IMR-90 (cell line): ENCODE data around the gene AKIRIN2. TPM values are rescaled to one million over a fixed set of nuclear protein-coding genes. Genes with fewer than 3 reads are reported as not detected.

ENCODE experiments used
- ATAC-seq: fragments of 200-7000 bp; cut with Tn5 transposase; 2 replicates; pipeline ENCODE4 v1.9.1; 2020; ENCODE audit warnings: low read depth, mild to moderate bottlenecking, moderate library complexity
- Bru-seq: library from RNA; stranded (reverse); fragments of 400-500 nt; gene quantifications from one replicate; lab custom pipeline; 2021; lab: Mats Ljungman, UMichigan
- BruChase-seq, 2 experiments: library from RNA; stranded (reverse); fragments of 400-500 nt; gene quantifications; one replicate each; lab custom pipeline; 2021; lab: Mats Ljungman, UMichigan
- BruUV-seq: library from RNA; stranded (reverse); fragments of 400-500 nt; replicated peaks from 2 replicates; lab custom pipeline; 2021; lab: Mats Ljungman, UMichigan
- CTCF ChIA-PET: fragments of 300-600 bp; formaldehyde crosslinking; extraction: SDS; loops from one replicate; lab custom pipeline; 2021; ENCODE audit warnings: antibody characterized with exemption; lab: Yijun Ruan, JAX
- POLR2A ChIA-PET: fragments of 300-600 bp; sonication (Branson Sonifier 250); formaldehyde crosslinking; loops from one replicate; lab custom pipeline; 2022; ENCODE audit warnings: antibody characterized with exemption; ENCODE audit not compliant: unreplicated experiment; lab: Charles Lee
- DNase-seq: peaks from one replicate; pipeline ENCODE4 v3.0.0; 2013
- H2AFZ ChIP-seq: replicated peaks from 2 replicates; pipeline ENCODE3; 2013; ENCODE audit warnings: low read length, mild to moderate bottlenecking; ENCODE audit not compliant: poor library complexity
- H2AK5ac ChIP-seq: 2 replicates; pipeline ENCODE4 v1.6.1; 2013; ENCODE audit warnings: low read depth, low read length, inconsistent platforms
- H2AK9ac ChIP-seq: replicated peaks from 2 replicates; pipeline ENCODE3; 2013; ENCODE audit warnings: mild to moderate bottlenecking, low read depth, low read length, moderate library complexity; ENCODE audit not compliant: poor library complexity
- H2BK120ac ChIP-seq: 2 replicates; pipeline ENCODE4 v1.6.1; 2013; ENCODE audit warnings: low read depth, low read length, inconsistent platforms
- H2BK15ac ChIP-seq: 3 replicates; pipeline ENCODE4 v1.6.1; 2013; ENCODE audit warnings: low read depth, low read length, inconsistent platforms
- H2BK20ac ChIP-seq: 2 replicates; pipeline ENCODE4 v1.6.1; 2013; ENCODE audit warnings: low read depth, mild to moderate bottlenecking, inconsistent platforms, low read length, moderate library complexity
- H2BK5ac ChIP-seq: 2 replicates; pipeline ENCODE4 v1.6.1; 2013; ENCODE audit warnings: mild to moderate bottlenecking, low read depth, low read length, inconsistent platforms; ENCODE audit not compliant: poor library complexity, severe bottlenecking
- H3K14ac ChIP-seq: replicated peaks from 2 replicates; pipeline ENCODE4 v1.6.1; 2013; ENCODE audit warnings: low read depth, low read length, inconsistent platforms
- H3K18ac ChIP-seq: 2 replicates; pipeline ENCODE4 v1.6.1; 2013; ENCODE audit warnings: low read depth, low read length, control low read depth
- H3K23ac ChIP-seq: 2 replicates; pipeline ENCODE4 v1.6.1; 2013; ENCODE audit warnings: low read depth, low read length, inconsistent platforms
- H3K27ac ChIP-seq: 2 replicates; pipeline ENCODE4 v1.5.1; 2013; ENCODE audit warnings: mild to moderate bottlenecking, control low read depth, low read length; ENCODE audit not compliant: insufficient read depth
- H3K27me3 ChIP-seq: 2 replicates; pipeline ENCODE4 v1.6.1; 2013; ENCODE audit warnings: low read length; ENCODE audit not compliant: control insufficient read depth, insufficient read depth
- H3K36me3 ChIP-seq: 2 replicates; pipeline ENCODE4 v1.6.1; 2013; ENCODE audit warnings: low read length, mixed read lengths; ENCODE audit not compliant: control insufficient read depth, insufficient read depth
- H3K4ac ChIP-seq: 2 replicates; pipeline ENCODE4 v1.6.1; 2013; ENCODE audit warnings: low read depth, low read length, inconsistent platforms
- H3K4me1 ChIP-seq: 2 replicates; pipeline ENCODE4 v1.6.1; 2013; ENCODE audit warnings: low read length, mixed read lengths; ENCODE audit not compliant: control insufficient read depth, insufficient read depth
- H3K4me2 ChIP-seq: 2 replicates; pipeline ENCODE4 v1.6.1; 2013; ENCODE audit warnings: low read depth, mild to moderate bottlenecking, control low read depth, low read length, moderate library complexity
- H3K4me3 ChIP-seq: 2 replicates; pipeline ENCODE4 v1.5.1; 2013; ENCODE audit warnings: low read depth, mild to moderate bottlenecking, control low read depth, low read length, moderate library complexity; ENCODE audit not compliant: insufficient read depth
- H3K56ac ChIP-seq: 2 replicates; pipeline ENCODE4 v1.6.1; 2013; ENCODE audit warnings: low read length, inconsistent platforms; ENCODE audit not compliant: insufficient read depth; ENCODE audit errors: extremely low read depth
- H3K79me1 ChIP-seq, 2 experiments: 2 replicates each; pipeline ENCODE4 v1.6.1; 2013; ENCODE audit warnings: low read length in 2 of 2, inconsistent platforms in 1 of 2, low read depth in 1 of 2
- H3K9ac ChIP-seq: 2 replicates; pipeline ENCODE4 v1.6.1; 2013; ENCODE audit warnings: low read depth, low read length, control low read depth
- H3K9me1 ChIP-seq: 2 replicates; pipeline ENCODE4 v1.6.1; 2013; ENCODE audit warnings: low read length, inconsistent platforms; ENCODE audit not compliant: insufficient read depth
- H3K9me3 ChIP-seq: 2 replicates; pipeline ENCODE4 v1.6.1; 2013; ENCODE audit warnings: low read length; ENCODE audit not compliant: control insufficient read depth, insufficient read depth
- H4K20me1 ChIP-seq: 2 replicates; pipeline ENCODE4 v1.6.1; 2013; ENCODE audit warnings: low read length, inconsistent platforms; ENCODE audit not compliant: insufficient read depth
- H4K5ac ChIP-seq: 2 replicates; pipeline ENCODE4 v1.6.1; 2013; ENCODE audit warnings: mild to moderate bottlenecking, low read depth, low read length, control low read depth
- H4K8ac ChIP-seq, 2 experiments: 2 replicates each; pipeline ENCODE4 v1.6.1; 2013; ENCODE audit warnings: low read depth in 2 of 2, low read length in 2 of 2, control low read depth in 1 of 2, inconsistent platforms in 1 of 2
- H4K91ac ChIP-seq: 2 replicates; pipeline ENCODE4 v1.6.1; 2013; ENCODE audit warnings: low read depth, low read length, inconsistent platforms; ENCODE audit not compliant: insufficient read depth
- BHLHE40 ChIP-seq: fragments of 150-350 bp; IDR thresholded peaks from 2 replicates; pipeline ENCODE4 v1.6.1; 2016; ENCODE audit warnings: mild to moderate bottlenecking, low read depth, low read length
- MAZ ChIP-seq: IDR thresholded peaks from 2 replicates; pipeline ENCODE4 v1.6.1; 2012; ENCODE audit warnings: low read depth, mild to moderate bottlenecking, low read length, improper control_type of control experiment, moderate library complexity, borderline replicate concordance
- POLR2A ChIP-seq: IDR thresholded peaks from 2 replicates; pipeline ENCODE4 v1.6.1; 2012; ENCODE audit warnings: mild to moderate bottlenecking, low read depth, low read length
- SMC3 ChIP-seq: fragments of 150-350 bp; IDR thresholded peaks from 2 replicates; pipeline ENCODE4 v1.6.1; 2016; ENCODE audit warnings: low read depth, mild to moderate bottlenecking, antibody characterized with exemption, low read length, moderate library complexity
- USF2 ChIP-seq: fragments of 150-350 bp; IDR thresholded peaks from 2 replicates; pipeline ENCODE4 v1.6.1; 2017; ENCODE audit warnings: mild to moderate bottlenecking, antibody characterized with exemption, low read length, low read depth
- WGBS, 2 experiments: methylation state at CpG; one replicate each; pipeline versions ENCODE4 v1.1.5 to v1.1.7; 2013; ENCODE audit warnings: missing lambda C conversion rate in 2 of 2; ENCODE audit not compliant: insufficient read length in 1 of 2; ENCODE audit errors: extremely low coverage in 2 of 2; 5-methylcytosine and 5-hydroxymethylcytosine counted together
- dilution Hi-C: fragments of 300-500 bp; cut with HindIII; formaldehyde crosslinking; loops from one replicate; pipeline ENCODE4 v1.14.3; 2018; ENCODE audit warnings: low sequenced_read_pairs; ENCODE audit not compliant: unreplicated experiment
- in situ Hi-C: fragments of 300-500 bp; cut with MboI; formaldehyde crosslinking; loops from 3 replicates; pipeline ENCODE4 v1.14.3; 2019; ENCODE audit warnings: low sequenced_read_pairs, inconsistent platforms, mixed read lengths
- intact Hi-C: fragments of 100-400 bp; cut with micrococcal nuclease; formaldehyde crosslinking; loops from 2 replicates; pipeline ENCODE4 v1.10.0; 2022
- long read RNA-seq: library from polyadenylated mRNA; unstranded; transcript quantifications from one replicate; pipeline ENCODE4 v2.0.0, GENCODE V29; 2021; ENCODE audit not compliant: unreplicated experiment
- polyA plus RNA-seq, 3 experiments: library from polyadenylated mRNA; depleted of rRNA; stranded (reverse); fragments of >200 nt; gene quantifications; 2 replicates each; pipeline ENCODE4 v1.2.3, GENCODE V29; 2012; ENCODE audit warnings: low replicate concordance in 1 of 3
- total RNA-seq: library from RNA; depleted of rRNA; stranded (reverse); fragments of >200 nt; gene quantifications from 2 replicates; pipeline ENCODE4 v1.2.3, GENCODE V29; 2012; rRNA removed

AKIRIN2 gene
- total RNA-seq (7.9 and 10.8 TPM in 2 replicates), polyA plus RNA-seq (2012; rRNA removed) (25.1 and 26.6 TPM in 2 replicates), Bru-seq, nascent RNA (percentile 96 among the genes with signal in this experiment), BruChase-seq, experiment 1, labeled RNA remaining after a 6-hour chase (percentile 92 among the genes with signal in this experiment), BruChase-seq, experiment 2, labeled RNA remaining after a 2-hour chase (percentile 94 among the genes with signal in this experiment)
- 28.5 and 28.7 TPM in 2 replicates for polyA plus RNA-seq (2012; cell fraction: cytosol; rRNA removed)
- polyA plus RNA-seq (2012; cell fraction: nucleus; rRNA removed; ENCODE audit: low replicate concordance): 18.3 and 20.4 TPM in 2 replicates
- long read RNA-seq, transcript AKIRIN2-201 (5 exons, 1,662 nt): major isoform, 73 of 85 reads
- long read RNA-seq, partial matches to known transcripts: 2 of 85 reads
- long read RNA-seq, other reads (novel, unspliced or antisense): 9 of 85 reads

- 0 out of 2 replicates have a peak, but pooled peaks cover 7% of the 10 kb centered on the region for H3K9me1 ChIP-seq
- H2AFZ ChIP-seq: peak within 1 kb of the TSS; percentile 92
- intact Hi-C loops: loop anchor here (2.0 to 10.0 kb wide), 6 partner anchors 55 to 1170 kb away; partner anchors contain the start of gene CNR1
- peak within 1 kb of the TSS; percentile 91 for H3K14ac ChIP-seq
- peak within 1 kb of the TSS; percentile 90 for H4K91ac ChIP-seq
- peak within 1 kb of the TSS; percentile 66; the same call in 2 of the 3 replicates for H2BK15ac ChIP-seq
- H2AK9ac ChIP-seq: peak within 1 kb of the TSS; percentile 99
- 1% methylated on average over 15 of the region's 88 CpGs; no CpG with 5 or more reads in 1 of the 2 experiments for WGBS, 2 experiments
- H3K36me3 ChIP-seq: no peaks in the 10 kb centered on the region
- peak within 1 kb of the TSS; percentile 98 for H3K23ac ChIP-seq
- H3K4me3 ChIP-seq: peak within 1 kb of the TSS; percentile 59
- H3K18ac ChIP-seq: peak within 1 kb of the TSS; percentile 89
- H2BK5ac ChIP-seq: peak within 1 kb of the TSS; percentile 80
- ChIA-PET POLR2A (interaction anchor here (1.4 kb wide), 1 partner anchor 21 kb away, joined by 5 read pairs; no protein-coding TSS in a partner anchor), CTCF (interaction anchor here (0.5 to 0.6 kb wide), 2 partner anchors 20 to 82 kb away, joined by 3 read pairs; no protein-coding TSS in a partner anchor)
- H3K56ac ChIP-seq: peak within 1 kb of the TSS; percentile 99
- peaks cover 44% of the 10 kb centered on the region for H4K20me1 ChIP-seq
- TF ChIP-seq BHLHE40 (0 out of 2 replicates have a peak, but pooled peaks have one; percentile 1), USF2 (peak; percentile 5; the same call in 1 of the 2 replicates), POLR2A (peak; percentile 97), SMC3 (no peak), MAZ (peak; percentile 68; the same call in 1 of the 2 replicates)
- dilution Hi-C loops: no loop called here
- H2BK120ac ChIP-seq: peak within 1 kb of the TSS; percentile 76
- peak; percentile 74 for ATAC-seq
- in situ Hi-C loops: no loop called here
- peak within 1 kb of the TSS; percentile 95 for H3K4ac ChIP-seq
- H3K27ac ChIP-seq: peak within 1 kb of the TSS; percentile 87
- H2AK5ac ChIP-seq: peak within 1 kb of the TSS; percentile 79; the same call in 1 of the 2 replicates
- peak within 1 kb of the TSS; percentile 96 for H3K4me2 ChIP-seq
- peak within 1 kb of the TSS; percentile 23; the same call in 1 of the 2 replicates for H2BK20ac ChIP-seq
- H4K8ac ChIP-seq: peak within 1 kb of the TSS; percentile 57 to 96
- H3K79me1 ChIP-seq: peaks cover 0 to 15% of the 10 kb centered on the region in 2 experiments; a peak in 2 of 4 replicates
- DNase-seq: peak; percentile 99
- TSS peak; percentile 24 for BruUV-seq
- H4K5ac ChIP-seq: peak within 1 kb of the TSS; percentile 68
- no peaks in the 10 kb centered on the region for H3K27me3 ChIP-seq
- no peaks in the 10 kb centered on the region for H3K9me3 ChIP-seq
- H3K9ac ChIP-seq: peak within 1 kb of the TSS; percentile 99
- H3K4me1 ChIP-seq: peaks cover 10% of the 10 kb centered on the region
Observed at GRCh38 chr6:87701676-87702588, at the start of gene AKIRIN2. TSS of gene AKIRIN2 (minus strand) at chr6:87702233. CDS start at chr6:87701684, 549 bp downstream.
